GM18858 (cell line): ENCODE results near the gene ZNF132.
"Not testable (repeated sequence)": the region's sequence is repeated elsewhere in the genome, so short reads cannot be mapped to it uniquely, and the experiment has no call there.

Experiments used
- ATAC-seq: cut with Tn5 transposase; IDR thresholded peaks from one replicate; pipeline ENCODE4 v1.9.1; 2021; ENCODE audit not compliant: unreplicated experiment

The ZNF132 gene

DNA sequence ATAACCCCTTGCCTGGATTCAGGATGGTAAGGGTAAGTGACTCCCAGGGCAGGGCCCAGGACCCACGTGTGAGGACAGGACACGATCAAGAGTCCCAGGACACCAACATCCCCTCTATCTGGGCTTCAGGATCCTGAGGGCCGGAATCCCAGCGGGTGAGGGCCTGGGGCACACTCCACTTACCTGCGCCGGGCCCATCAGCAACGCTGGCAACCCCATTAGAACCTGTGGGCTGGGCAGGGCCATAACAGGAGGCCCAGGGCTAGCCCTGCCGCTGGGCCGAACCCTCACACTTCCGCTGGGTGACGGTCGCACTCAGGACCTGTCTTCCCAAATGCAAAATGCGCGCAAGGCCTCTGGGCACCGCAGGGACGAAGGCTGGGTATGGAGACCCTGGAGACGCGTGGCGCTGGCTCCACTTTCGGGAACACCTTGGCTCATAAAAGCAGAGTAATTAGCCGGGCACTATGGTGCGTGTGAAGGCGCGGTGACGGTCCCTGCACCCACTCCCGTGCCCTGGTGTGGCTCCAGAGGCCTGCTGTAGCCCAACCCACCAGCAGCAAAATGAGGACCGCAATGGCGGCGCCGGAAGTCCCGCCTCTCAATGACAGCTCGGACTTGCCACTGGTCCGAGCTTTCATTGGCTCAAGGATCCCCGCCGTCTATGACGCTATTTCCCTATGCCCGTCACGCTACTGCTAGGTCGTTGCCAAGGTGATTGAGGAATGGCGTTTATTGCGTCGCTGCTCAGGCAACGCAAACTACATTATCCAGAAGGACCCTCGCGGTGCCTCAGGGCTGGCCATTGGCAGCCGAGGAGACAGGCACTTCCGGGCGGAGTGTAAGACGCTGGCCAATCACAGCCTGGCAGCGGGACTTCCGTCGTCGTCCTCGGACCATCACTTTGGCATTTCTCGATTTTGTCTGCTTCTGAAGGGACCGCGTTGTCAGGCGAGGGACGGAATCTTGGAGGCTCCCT is at the start of gene ZNF132:
Gene ZNF132 (minus strand): TSS at position 578 of the 979 bp plus-strand sequence. CDS start 332 bp downstream, at position 246.
- ATAC-seq = peak; percentile 93

DNA sequence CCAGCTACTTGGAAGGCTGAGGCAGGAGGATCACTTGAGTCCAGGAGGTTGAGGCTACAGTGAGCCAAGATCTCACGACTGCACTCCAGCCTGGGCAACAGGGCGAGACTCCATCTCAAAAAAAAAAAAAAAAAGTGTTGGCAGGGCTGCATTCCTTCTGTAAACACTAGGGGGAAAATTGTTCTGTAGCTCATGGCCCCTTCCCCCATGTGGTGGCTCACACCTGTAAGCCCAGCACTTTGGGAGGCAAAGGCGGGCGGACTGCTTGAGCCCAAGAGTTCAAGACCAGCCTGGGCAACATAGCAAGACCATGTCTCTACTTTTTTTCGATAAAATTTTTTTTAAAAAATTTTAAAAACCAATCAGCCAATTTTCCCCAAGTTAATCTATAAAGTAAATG is 44.4 kb upstream of the ZNF132 start:
- ATAC-seq = not testable (repeated sequence)

DNA sequence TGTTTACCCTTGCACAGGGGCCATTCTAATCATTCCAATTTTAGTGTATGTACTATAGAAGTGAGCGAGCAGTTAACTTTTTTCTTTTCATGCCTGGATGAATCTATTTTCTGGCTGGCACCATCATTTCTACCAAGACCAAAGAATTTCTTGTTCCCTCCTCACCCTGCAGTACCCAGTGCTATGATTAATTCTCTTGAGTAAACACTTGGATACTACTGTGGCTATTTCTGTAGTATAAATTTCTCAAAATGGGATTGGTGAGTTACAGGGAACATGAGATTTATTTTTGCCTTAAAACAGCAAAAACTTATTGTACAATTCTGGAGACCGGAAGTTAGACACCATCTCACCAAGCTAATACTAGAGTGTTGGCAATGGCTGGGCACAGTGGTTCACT is 43.8 kb upstream of the ZNF132 start:
- ATAC-seq = no peak

DNA sequence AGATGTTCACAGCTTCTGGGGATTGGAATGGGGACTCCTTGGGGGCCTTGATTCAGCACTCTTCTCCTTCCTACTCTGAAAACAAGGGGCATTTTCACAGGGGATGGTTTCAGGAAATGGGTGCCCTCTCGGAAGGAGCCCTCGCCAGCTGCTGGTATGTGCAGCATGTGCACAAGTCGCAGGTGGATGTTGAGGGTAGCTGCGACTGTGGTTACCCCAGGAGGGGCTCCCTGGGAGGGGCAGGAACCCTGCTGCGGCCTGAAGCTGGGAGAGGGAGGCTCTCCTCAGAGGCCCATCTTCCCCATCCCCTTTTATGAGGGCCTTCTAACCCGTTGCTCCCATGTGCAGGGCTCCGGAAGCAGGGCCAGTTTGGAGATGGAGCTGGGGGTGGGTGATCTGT is 42.4 kb upstream of the ZNF132 start:
- no peak for ATAC-seq

DNA sequence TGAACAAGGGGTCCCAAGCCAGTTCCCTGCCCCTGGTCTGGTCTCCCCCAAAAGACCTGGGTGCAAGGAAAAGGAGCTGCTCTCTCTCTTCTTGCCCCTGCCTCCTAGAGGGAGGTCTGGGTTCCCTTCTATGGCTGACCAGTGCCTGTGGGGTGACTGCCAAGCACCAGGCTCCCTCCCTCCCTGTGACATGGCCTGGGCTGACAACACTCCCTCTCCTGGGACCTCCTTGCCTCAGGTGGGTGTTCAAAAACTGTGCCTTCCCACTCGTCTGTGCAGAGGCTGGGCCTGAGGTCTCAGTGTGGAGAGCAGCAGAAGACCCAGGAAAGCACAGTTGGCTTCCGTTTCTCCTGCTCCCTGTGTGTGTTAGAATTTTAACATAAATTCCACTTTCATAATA is 40.9 kb upstream of the ZNF132 start:
- ATAC-seq = no peak

DNA sequence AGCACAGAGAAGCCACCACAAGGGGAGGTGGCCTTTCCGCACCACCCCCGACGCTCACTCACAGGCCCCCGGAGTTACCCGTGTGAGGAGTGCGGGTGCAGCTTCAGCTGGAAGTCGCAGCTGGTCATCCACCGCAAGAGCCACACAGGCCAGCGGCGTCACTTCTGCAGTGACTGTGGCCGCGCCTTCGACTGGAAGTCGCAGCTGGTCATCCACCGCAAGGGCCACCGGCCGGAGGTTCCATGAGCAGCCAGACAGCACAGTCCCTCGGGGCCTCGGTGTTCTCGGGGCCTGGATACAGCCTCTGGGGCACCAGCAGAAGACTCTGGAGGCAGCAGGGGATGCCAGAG is 40.5 kb upstream of the ZNF132 start:
- ATAC-seq = no peak

DNA sequence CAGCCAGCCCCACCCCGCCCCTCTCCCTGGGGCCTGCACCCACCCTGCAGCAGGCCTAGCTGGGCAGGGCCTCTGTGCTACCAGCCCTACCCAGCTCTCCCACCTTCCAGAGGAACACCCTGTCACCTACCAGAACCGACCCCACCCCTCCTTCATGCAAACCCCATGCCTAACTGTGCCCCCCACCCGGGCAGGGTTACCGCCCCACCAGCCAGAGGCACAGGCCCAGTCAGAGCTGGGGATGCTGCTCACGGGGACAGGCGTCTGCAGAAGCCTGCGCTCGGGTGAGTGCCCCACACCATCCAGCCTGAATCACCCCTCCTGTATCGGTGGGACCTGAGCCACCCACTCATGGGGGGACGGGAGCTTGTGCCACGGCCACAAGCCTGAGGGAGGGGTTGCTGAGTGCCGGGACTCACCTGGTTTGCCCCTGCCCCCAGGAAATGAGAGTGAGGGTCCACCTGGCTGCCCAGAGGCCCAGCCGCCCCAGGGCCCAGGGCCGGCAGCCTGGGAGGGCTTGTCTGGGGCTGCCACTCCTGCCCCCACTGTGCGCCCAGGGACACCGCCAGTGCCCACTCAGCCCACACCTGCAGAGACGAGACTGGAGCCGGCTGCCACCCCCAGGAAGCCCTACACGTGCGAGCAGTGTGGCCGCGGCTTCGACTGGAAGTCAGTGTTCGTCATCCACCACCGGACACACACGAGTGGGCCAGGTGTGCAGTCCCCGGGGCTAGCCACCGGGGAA is 40.0 kb upstream of the ZNF132 start:
- ATAC-seq = no peak

DNA sequence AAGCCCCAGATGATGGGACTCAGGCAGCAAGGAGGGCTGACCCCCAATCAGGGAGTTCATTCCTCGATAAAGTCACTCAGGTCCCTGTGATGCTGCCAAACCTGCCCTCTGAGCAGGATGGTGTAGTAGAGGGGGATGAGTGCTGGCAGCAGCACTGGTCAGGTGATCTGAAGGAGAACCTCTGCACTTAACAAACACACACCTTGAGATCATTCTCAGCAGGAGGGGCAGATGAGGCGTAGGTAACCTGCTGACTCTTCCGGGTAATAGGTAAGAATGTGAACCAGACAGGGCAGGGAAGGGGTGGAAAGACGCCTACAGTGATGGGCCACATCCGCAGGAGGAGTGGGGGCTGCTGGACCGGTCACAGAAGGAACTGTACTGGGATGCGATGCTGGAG is 39.4 kb upstream of the ZNF132 start:
- no peak for ATAC-seq

DNA sequence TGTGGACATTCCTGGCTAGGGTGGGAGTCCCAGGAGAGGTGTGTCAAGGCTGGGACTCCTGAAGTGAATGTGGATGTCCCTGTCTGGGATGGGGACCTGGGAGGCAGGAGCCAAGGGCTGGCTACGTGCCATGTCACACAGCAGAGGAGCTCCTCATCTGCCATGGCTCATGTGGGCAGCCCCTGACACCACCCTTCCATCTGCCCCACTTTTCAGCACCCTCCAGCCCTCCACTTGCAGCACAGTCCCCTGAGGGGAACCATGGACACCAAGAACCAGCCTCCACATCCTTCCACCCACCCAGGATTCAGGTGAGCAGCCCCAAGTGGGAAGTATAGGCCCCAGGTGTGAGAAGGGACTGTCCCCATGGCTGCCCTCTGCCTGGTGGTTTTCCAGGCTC is 37.9 kb upstream of the ZNF132 start:
- no peak for ATAC-seq

DNA sequence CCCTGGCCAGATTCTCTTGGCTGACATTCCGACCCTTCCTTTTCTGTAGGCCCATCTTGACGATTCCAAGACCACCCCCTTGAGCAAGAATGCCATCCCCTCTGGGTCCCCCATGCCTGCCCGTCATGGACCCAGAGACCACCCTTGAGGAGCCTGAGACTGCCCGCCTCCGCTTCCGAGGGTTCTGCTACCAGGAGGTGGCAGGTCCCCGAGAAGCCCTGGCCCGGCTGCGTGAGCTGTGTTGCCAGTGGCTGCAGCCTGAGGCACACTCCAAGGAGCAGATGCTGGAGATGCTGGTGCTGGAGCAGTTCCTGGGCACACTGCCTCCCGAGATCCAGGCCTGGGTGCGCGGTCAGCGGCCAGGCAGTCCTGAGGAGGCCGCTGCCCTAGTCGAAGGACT is 37.2 kb upstream of the ZNF132 start:
- no peak for ATAC-seq

DNA sequence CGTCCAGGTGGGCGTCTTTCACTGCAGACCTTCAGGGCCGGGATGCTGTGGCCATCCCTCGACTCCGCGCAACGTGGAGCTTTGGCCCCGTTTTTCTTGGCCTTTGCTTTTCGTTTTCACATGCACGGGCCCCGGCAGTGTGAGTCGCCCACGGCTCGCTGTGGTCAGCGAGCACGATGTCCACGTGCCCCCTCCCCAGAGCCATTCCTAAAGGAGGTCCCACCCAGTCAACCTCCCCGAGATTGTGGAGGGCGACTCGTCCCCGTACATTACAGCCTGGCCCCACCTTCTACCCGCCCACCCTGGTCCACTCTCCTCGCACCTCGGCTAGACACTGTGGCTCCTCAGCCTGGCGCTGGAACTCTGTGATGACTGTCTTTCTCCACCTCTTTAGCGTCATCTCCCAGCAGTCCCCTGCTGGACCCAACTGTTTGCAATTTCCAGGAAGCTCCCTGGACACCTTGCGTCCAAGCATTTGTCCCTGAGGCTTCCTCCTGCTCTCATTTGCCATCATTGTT is 36.6 kb upstream of the ZNF132 start:
- no peak for ATAC-seq

DNA sequence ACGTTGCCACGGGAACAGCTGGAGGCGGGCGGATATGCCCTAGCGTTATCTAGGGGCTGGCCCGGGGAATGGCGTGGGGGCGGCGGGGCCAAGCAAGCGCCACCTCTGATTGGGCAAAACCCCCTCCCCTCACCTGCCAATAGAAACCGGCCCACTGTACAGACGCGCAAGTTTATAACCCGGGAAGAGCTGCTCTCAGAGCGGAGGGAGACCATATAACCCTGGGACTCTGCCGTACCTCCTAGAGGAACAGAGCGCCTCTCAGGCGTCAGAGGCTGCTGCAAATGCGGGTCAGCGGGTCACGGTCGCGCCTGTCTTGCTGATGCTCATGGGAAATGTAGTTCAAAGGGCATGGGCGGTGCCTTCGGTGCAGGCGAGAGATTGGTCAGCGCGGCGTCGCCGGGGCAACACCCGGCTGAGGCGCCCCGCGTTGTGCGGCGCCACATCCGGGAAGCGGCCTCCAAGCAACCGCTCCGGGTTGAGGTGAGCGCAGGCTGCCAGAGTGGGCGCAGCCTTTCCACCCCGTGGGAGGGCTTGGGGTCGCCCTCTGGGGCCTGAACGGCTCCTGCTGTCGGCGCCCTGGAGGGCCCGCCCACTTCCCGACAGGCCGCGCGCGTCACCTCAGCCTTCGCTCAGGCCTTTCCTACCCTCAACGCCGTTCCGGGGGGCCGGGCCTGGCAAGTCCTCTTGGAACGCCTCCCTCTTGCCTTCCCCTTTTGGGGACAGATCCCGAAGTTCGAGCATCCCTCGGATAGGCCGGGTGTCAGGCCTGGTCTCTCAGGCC is 36.0 kb upstream of the ZNF132 start, which contains the start of gene ZNF446:
Gene ZNF446 (plus strand): TSS at position 639 of the 784 bp plus-strand sequence. CDS start 867 bp downstream, outside the sequence.
- ATAC-seq = peak; percentile 71

DNA sequence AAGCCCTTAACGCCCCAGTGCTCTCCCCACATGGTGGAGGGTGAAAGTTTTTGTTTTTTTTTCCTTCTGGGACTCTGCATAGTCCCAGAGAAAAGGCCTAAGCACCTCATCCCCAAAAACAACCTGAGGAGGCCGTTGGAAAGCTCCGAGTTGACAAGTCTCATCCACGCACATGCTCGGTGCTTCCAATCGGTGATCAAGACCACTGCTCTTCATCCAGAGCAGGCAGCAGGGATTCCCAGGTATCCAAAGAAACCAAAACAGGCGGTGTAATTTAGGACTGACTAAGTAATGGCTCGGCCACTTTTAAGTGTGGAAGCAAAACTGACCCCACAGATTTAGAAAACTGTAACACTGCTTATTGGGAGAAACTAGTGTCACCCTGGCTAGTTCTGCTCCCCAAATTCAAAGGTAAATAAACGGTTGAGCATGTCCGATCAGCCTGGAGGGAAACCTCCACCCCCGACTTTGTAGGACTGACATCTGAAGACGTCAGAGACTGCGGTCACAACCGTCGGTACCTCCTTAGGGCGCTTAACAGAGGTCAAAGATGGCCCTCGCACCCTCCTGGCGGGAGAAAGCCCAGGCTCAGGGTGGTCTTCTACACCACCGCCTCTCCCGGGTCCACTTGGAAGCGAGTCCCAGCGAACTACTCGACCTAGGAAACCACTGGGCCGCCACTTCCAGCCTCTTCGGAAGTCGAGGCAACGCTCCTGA is 35.2 kb upstream of the ZNF132 start:
- ATAC-seq = no peak

DNA sequence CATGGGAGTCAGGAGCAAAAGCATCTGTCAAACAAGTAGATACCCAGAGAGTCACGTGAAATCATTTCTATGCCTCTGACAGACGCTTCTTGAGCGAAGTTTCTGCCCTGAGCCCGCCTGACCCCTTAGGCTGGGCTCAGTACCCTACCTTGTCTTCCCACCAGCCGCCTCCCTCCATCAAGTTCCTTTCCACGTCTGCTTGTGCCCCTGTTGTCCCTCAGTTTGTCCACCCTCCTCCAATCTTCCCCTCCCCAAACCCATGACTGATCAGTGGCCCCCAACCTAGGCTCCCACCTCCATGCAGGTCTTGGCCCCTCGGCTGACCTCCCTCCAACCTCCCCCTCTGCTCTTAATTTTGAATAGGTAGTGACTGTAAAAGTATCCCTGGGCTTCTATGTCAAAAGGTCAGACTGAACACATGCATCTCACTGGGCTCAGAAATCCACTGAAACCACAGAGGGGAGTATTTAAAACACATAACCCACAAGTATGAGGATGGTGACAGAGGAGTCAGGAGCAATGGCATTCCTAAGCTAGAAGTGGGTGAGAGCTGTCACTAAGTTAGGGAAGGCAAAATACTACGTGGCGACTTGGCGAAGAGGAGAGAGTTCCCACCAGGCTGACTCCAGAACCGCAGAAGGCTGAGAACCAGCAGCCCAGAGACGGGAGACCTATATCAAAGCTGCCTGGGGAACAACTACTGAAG is 34.5 kb upstream of the ZNF132 start:
- ATAC-seq = no peak

DNA sequence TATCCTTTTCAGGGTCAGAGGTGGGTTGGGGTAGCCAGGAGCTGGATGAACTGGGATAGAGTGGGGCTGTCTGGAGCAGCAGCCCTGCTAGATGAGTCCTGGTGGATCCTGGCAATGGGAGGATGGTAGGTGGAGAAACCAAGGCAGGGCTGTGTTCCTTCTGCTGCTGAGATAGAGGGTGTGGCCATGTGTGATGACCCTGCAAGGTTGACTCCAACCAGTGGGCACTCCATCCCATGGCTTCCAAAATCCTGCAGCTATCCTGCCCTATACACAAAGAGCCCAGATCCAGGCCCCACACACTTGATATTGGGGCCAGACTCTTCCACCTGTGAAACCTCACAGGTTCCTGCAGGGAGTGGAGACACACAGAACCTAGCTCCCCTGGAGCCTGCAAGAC is 33.8 kb upstream of the ZNF132 start:
- ATAC-seq = no peak

DNA sequence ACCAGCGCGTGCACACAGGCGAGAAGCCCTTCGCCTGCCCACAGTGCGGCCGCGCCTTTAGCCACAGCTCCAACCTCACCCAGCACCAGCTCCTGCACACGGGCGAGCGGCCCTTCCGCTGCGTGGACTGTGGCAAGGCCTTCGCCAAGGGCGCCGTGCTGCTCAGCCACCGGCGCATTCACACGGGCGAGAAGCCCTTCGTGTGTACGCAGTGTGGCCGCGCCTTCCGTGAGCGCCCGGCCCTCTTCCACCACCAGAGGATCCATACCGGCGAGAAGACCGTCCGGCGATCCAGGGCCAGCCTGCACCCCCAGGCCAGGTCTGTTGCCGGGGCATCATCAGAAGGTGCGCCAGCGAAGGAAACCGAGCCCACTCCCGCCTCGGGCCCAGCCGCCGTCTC is 31.8 kb upstream of the ZNF132 start:
- no peak for ATAC-seq

DNA sequence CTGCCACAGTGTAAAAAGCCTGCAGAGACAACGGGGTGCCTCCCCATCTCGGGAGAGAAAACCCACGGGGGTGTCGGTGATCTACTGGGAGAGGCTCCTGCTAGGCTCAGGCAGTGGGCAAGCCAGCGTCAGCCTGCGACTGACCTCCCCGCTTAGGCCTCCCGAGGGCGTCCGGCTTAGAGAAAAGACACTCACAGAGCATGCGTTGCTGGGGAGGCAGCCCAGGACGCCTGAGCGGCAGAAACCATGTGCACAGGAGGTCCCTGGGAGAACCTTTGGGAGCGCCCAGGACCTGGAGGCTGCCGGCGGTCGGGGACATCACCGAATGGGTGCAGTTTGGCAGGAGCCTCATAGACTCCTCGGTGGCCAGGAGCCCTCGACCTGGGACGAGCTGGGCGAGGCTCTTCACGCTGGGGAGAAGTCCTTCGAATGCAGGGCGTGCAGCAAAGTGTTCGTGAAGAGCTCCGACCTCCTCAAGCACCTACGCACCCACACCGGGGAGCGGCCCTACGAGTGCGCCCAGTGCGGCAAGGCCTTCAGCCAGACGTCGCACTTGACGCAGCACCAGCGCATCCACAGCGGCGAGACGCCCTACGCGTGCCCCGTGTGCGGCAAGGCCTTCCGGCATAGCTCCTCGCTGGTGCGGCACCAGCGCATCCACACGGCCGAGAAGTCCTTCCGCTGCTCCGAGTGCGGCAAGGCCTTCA is 31.0 kb upstream of the ZNF132 start:
- ATAC-seq = not testable (repeated sequence)

DNA sequence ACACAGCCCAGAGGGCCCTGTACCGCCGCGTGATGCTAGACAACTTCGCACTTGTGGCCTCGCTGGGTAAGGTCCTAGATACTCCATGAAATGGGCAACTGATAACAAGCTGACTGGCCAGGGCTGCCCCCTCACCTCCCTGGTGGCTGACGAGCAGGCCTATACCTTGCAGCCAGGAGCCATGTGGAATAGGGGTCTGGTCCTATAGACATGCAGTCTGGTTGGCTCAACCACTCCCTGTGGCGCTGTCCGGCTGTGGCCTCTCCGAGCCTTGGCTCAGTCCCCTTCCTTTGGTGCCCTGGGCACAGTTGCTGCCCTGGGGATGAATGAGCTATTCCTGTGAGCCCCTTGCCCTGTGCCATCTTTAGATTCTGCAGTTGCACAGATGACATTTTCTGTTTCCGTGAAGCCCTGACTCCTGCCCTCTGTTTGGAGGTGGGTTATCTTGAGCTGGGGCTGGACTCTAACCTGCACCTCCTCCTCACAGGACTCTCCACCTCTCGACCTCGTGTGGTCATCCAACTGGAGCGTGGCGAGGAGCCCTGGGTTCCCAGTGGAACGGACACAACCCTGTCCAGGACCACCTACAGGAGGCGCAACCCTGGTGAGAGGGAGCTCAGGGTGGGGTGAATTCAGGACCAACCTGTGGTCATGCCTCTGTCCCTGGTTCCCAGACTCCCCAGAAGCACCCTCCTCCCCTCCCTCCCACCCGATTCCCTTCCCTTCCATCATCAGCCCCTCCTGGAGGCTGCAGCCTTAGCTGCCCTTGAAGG is 29.5 kb upstream of the ZNF132 start:
- no peak for ATAC-seq
